ENCODE data around the gene DCAKD.

Gene DCAKD

GRCh38 chr17:45009676-45010467 lies 41.6 kb downstream of the DCAKD start:
- no peak for DNase-seq (ENCODE audit: extremely low spot score)
- TF ChIP-seq CTCF (IDR thresholded peaks at IDR 0.05; ENCODE audit: control extremely low read depth, extremely low read depth, low read depth, missing control alignments), result no peak
- POLR2A ChIA-PET, result no interaction called here
- CTCF ChIA-PET, result interaction anchor here (1.3 to 3.2 kb wide), 5 partner anchors 9 to 90 kb away, joined by 3 to 25 read pairs (median 3); no protein-coding TSS in a partner anchor

- ChIA-PET CTCF (no interaction called here), POLR2A (no interaction called here)
- no peak for DNase-seq (ENCODE audit: extremely low spot score)
- TF ChIP-seq CTCF (IDR thresholded peaks at IDR 0.05; ENCODE audit: control extremely low read depth, extremely low read depth, low read depth, missing control alignments), result no peak
Observed at GRCh38 chr17:45008216-45008615, 43.2 kb downstream of the DCAKD start.

GRCh38 chr17:45006927-45007461 lies 44.4 kb downstream of the DCAKD start:
- no peak for TF ChIP-seq CTCF (IDR thresholded peaks at IDR 0.05; ENCODE audit: control extremely low read depth, extremely low read depth, low read depth, missing control alignments)
- ChIA-PET POLR2A (no interaction called here), CTCF (interaction anchor here (6.6 kb wide), 1 partner anchor 13 kb away, joined by 38 read pairs; no protein-coding TSS in a partner anchor)

GRCh38 chr17:45005700-45006099 lies 45.7 kb downstream of the DCAKD start:
- CTCF ChIA-PET, result interaction anchor here (1.3 to 6.6 kb wide), 2 partner anchors 15 to 28 kb away, joined by 3 to 38 read pairs; no protein-coding TSS in a partner anchor
- DNase-seq (ENCODE audit: extremely low spot score), result no peak
- POLR2A ChIA-PET, result no interaction called here
- no peak for TF ChIP-seq CTCF (IDR thresholded peaks at IDR 0.05; ENCODE audit: control extremely low read depth, extremely low read depth, low read depth, missing control alignments)

More at GRCh38 chr17:45006927-45007461, 44.4 kb downstream of the DCAKD start:
- no peak for DNase-seq (ENCODE audit: extremely low spot score)

- ChIA-PET CTCF (interaction anchor here (0.9 to 6.6 kb wide), 4 partner anchors 9 to 139 kb away, joined by 3 to 38 read pairs (median 4); no protein-coding TSS in a partner anchor), POLR2A (no interaction called here)
- TF ChIP-seq CTCF (IDR thresholded peaks at IDR 0.05; ENCODE audit: control extremely low read depth, extremely low read depth, low read depth, missing control alignments), result no peak
- DNase-seq (ENCODE audit: extremely low spot score), result no peak
Observed at GRCh38 chr17:45004388-45004787, 47.0 kb downstream of the DCAKD start.

GRCh38 chr17:45003877-45004276 lies 47.6 kb downstream of the DCAKD start:
- ChIA-PET POLR2A (no interaction called here), CTCF (interaction anchor here (1.3 to 6.6 kb wide), 4 partner anchors 12 to 139 kb away, joined by 3 to 38 read pairs (median 5); partner anchors contain the start of gene ACBD4)
- DNase-seq (ENCODE audit: extremely low spot score), result no peak
- no peak for TF ChIP-seq CTCF (IDR thresholded peaks at IDR 0.05; ENCODE audit: control extremely low read depth, extremely low read depth, low read depth, missing control alignments)

Data from GM10248 (cell line).